Endothelial cell of umbilical vein (primary cell): ENCODE measurements around the gene KL. TPM values are rescaled to one million over a fixed set of nuclear protein-coding genes. Genes with fewer than 3 reads are reported as not detected.

Experiments used
- BruUV-seq: library from RNA; stranded (reverse); fragments of 400-500 nt; replicated peaks from 2 replicates; lab custom pipeline; 2021; lab: Mats Ljungman, UMichigan
- CTCF ChIA-PET: fragments of 300-600, 350-600 bp; sonication (Branson Sonifier 250); formaldehyde crosslinking; loops from one replicate; lab custom pipeline; 2021; ENCODE audit warnings: antibody characterized with exemption, inconsistent platforms; lab: Charles Lee
- POLR2A ChIA-PET: fragments of 300-600, 350-600 bp; sonication (Branson Sonifier 250); formaldehyde crosslinking; loops from one replicate; lab custom pipeline; 2021; ENCODE audit warnings: antibody characterized with exemption, inconsistent platforms; lab: Charles Lee
- DNase-seq: peaks from one replicate; pipeline ENCODE4 v3.0.0-alpha.2; 2011; ENCODE audit warnings: low read depth, low spot score
- FAIRE-seq: peaks from 2 replicates; lab custom pipeline; 2011; peaks lifted over from hg19 to GRCh38; lab: Jason Lieb, UNC
- H2AFZ ChIP-seq: 2 replicates; pipeline ENCODE4 v1.6.0; 2012; ENCODE audit warnings: low read depth, low read length, control low read depth, inconsistent platforms
- H3K27ac ChIP-seq: 2 replicates; pipeline ENCODE4 v1.5.1; 2011; ENCODE audit warnings: low read depth, mild to moderate bottlenecking, control low read depth, low read length, moderate library complexity; ENCODE audit not compliant: insufficient read depth
- H3K27me3 ChIP-seq, 2 experiments: 2 replicates each; pipeline versions ENCODE4 v1.6.0 to v1.6.1; 2011; ENCODE audit warnings: low read length in 2 of 2, mixed read lengths in 1 of 2; ENCODE audit not compliant: control insufficient read depth in 2 of 2, insufficient read depth in 2 of 2
- H3K36me3 ChIP-seq, 2 experiments: 2 replicates in 1 of 2; 3 replicates in 1 of 2; pipeline ENCODE4 v1.5.1; 2011; ENCODE audit warnings: low read length in 2 of 2, mild to moderate bottlenecking in 1 of 2, moderate library complexity in 1 of 2; ENCODE audit not compliant: control insufficient read depth in 2 of 2, insufficient read depth in 2 of 2; ENCODE audit errors: extremely low read depth in 1 of 2
- H3K4me1 ChIP-seq: 3 replicates; pipeline ENCODE4 v1.5.1; 2011; ENCODE audit warnings: mild to moderate bottlenecking, low read length; ENCODE audit not compliant: control insufficient read depth, insufficient read depth; ENCODE audit errors: extremely low read depth
- H3K4me2 ChIP-seq: 2 replicates; pipeline ENCODE4 v1.6.1; 2011; ENCODE audit warnings: low read length, control low read depth, mixed read lengths; ENCODE audit not compliant: insufficient read depth
- H3K4me3 ChIP-seq, 3 experiments: fragments of 200-600 bp in 1 of 3; sonication (generic), shearing (Covaris generic) in 1 of 3; replicated peaks in 1 of 3; 2 replicates each; pipeline ENCODE4 v1.5.1; 2011 to 2016; ENCODE audit warnings: control low read depth in 3 of 3, low read length in 3 of 3, mild to moderate bottlenecking in 2 of 3, inconsistent platforms in 1 of 3, low read depth in 1 of 3, moderate library complexity in 1 of 3; ENCODE audit not compliant: insufficient read depth in 1 of 3
- H3K79me2 ChIP-seq: 2 replicates; pipeline ENCODE4 v1.6.0; 2012; ENCODE audit warnings: low read length, inconsistent platforms; ENCODE audit not compliant: control insufficient read depth, insufficient read depth
- H3K9ac ChIP-seq: replicated peaks from 2 replicates; pipeline ENCODE3; 2011; ENCODE audit warnings: low read length, control low read depth; ENCODE audit not compliant: insufficient read depth; ENCODE audit errors: extremely low read depth
- H3K9me1 ChIP-seq: replicated peaks from 3 replicates; pipeline ENCODE4 v1.6.0; 2011; ENCODE audit warnings: mild to moderate bottlenecking, low read length; ENCODE audit not compliant: control insufficient read depth, insufficient read depth; ENCODE audit errors: extremely low read depth
- H3K9me3 ChIP-seq: replicated peaks from 2 replicates; pipeline ENCODE4 v1.5.1; 2012; ENCODE audit warnings: low read length, inconsistent platforms; ENCODE audit not compliant: control insufficient read depth, insufficient read depth
- H4K20me1 ChIP-seq: replicated peaks from 2 replicates; pipeline ENCODE3; 2011; ENCODE audit warnings: mild to moderate bottlenecking, low read length; ENCODE audit not compliant: control insufficient read depth, insufficient read depth; ENCODE audit errors: extremely low read depth
- CTCF ChIP-seq, 2 donors: IDR thresholded peaks; 1 replicate in 1 of 2; 2 replicates in 1 of 2; pipeline ENCODE4 v1.5.1; 2011; ENCODE audit warnings: low read length in 2 of 2, mild to moderate bottlenecking in 2 of 2, moderate library complexity in 2 of 2, control low read depth in 1 of 2, inconsistent platforms in 1 of 2, low read depth in 1 of 2; ENCODE audit not compliant: insufficient read depth in 1 of 2; ENCODE audit errors: extremely low read depth in 1 of 2
- EZH2 ChIP-seq: IDR thresholded peaks from 2 replicates; pipeline ENCODE4 v1.6.1; 2012; ENCODE audit warnings: borderline replicate concordance, low read depth, mild to moderate bottlenecking, moderate library complexity, low read length, inconsistent platforms; ENCODE audit not compliant: severe bottlenecking
- FOS ChIP-seq: IDR thresholded peaks from 2 replicates; pipeline ENCODE4 v1.6.1; 2011; ENCODE audit warnings: mild to moderate bottlenecking, low read length, moderate library complexity, borderline replicate concordance; ENCODE audit not compliant: insufficient read depth
- GATA2 ChIP-seq: IDR thresholded peaks from 2 replicates; pipeline ENCODE4 v1.7.0; 2011; ENCODE audit warnings: low read depth, mild to moderate bottlenecking, moderate library complexity, mixed read lengths, low read length; ENCODE audit not compliant: insufficient read length, insufficient read depth
- JUN ChIP-seq: IDR thresholded peaks from 2 replicates; pipeline ENCODE4 v1.6.1; 2011; ENCODE audit warnings: borderline replicate concordance, low read depth; ENCODE audit not compliant: insufficient read length, insufficient read depth
- MAX ChIP-seq: IDR thresholded peaks from 2 replicates; pipeline ENCODE4 v1.6.1; 2011; ENCODE audit not compliant: insufficient read depth, insufficient read length
- MYC ChIP-seq: IDR thresholded peaks from one replicate; pipeline ENCODE4 v1.6.1; 2011; ENCODE audit warnings: mild to moderate bottlenecking, low read depth, low read length
- POLR2A ChIP-seq: IDR thresholded peaks from 2 replicates; pipeline ENCODE4 v1.6.1; 2012; ENCODE audit warnings: low read depth, mild to moderate bottlenecking, control low read depth, low read length
- POLR2AphosphoS5 ChIP-seq: IDR thresholded peaks from 2 replicates; pipeline ENCODE4 v1.6.1; 2012; ENCODE audit warnings: low read depth, mild to moderate bottlenecking, control low read depth, low read length, moderate library complexity; ENCODE audit not compliant: insufficient read depth
- dilution Hi-C: fragments of 300-500 bp; cut with MboI; formaldehyde crosslinking; loops from one replicate; pipeline ENCODE4 v1.15.0; 2019; ENCODE audit warnings: low sequenced_read_pairs; ENCODE audit not compliant: extremely low pct_ligation_motif_present
- intact Hi-C: fragments of 100-400 bp; cut with micrococcal nuclease; formaldehyde crosslinking; loops from one replicate; pipeline ENCODE4 v1.10.0; 2022
- polyA plus RNA-seq, 4 experiments: library from polyadenylated mRNA; depleted of rRNA in 3 of 4; stranded (reverse) in 3 of 4; unstranded in 1 of 4; fragments of >200 nt; gene quantifications; 2 replicates each; pipeline versions ENCODE4 v1.2.1 to v1.2.3, GENCODE V29; 2011 to 2012; ENCODE audit warnings: missing spikeins in 1 of 4
- total RNA-seq: library from RNA; stranded (reverse); gene quantifications from 2 replicates; pipeline ENCODE4 v1.2.3, GENCODE V29; 2021

Gene KL
- total and polyA plus RNA-seq, 2 donors (not counting 3 experiments of a cell fraction or from before 2014, with no cell fraction given): 0.01 to 0.07 TPM

- H2AFZ ChIP-seq: no peak overlapping the region
- CTCF ChIA-PET: no interaction called here
- no peak overlapping the region for H3K27ac ChIP-seq
- H4K20me1 ChIP-seq: no peaks in the 10 kb centered on the region
- DNase-seq (no peak), FAIRE-seq (no peak)
- no peak for TF ChIP-seq FOS
- TF ChIP-seq MAX: no peak
- TF ChIP-seq JUN: no peak
- TF ChIP-seq EZH2: no peak
- no peak for TF ChIP-seq MYC
- no peak for TF ChIP-seq POLR2A
- no peak for TF ChIP-seq CTCF (IDR thresholded peaks at IDR 0.05; ENCODE audit: extremely low read depth in 1 of 2, insufficient read depth in 1 of 2, low read depth in 1 of 2, low read length in 2 of 2)
- no peak for TF ChIP-seq GATA2
- TF ChIP-seq POLR2AphosphoS5: no peak
- dilution Hi-C loops (no loop called here), intact Hi-C loops (no loop called here)
- H3K27me3 ChIP-seq: no peaks in the 10 kb centered on the region
- no peaks in the 10 kb centered on the region for H3K9me1 ChIP-seq
- POLR2A ChIA-PET: no interaction called here
- H3K9ac ChIP-seq: no peak overlapping the region
- H3K4me3 ChIP-seq: no peak overlapping the region
- H3K4me1 ChIP-seq: peaks cover 4% of the 10 kb centered on the region
- H3K9me3 ChIP-seq: no peaks in the 10 kb centered on the region
- peaks cover 22 to 27% of the 10 kb centered on the region in 2 experiments for H3K36me3 ChIP-seq
- H3K79me2 ChIP-seq: no peaks in the 10 kb centered on the region
- BruUV-seq: no TSS peak
- H3K4me2 ChIP-seq: no peak overlapping the region
These were observed 89.3 kb downstream of the KL start for GRCh38 chr13:33105387-33106005.
